Measurements from ENCODE around the gene CCDC154. TPM values are rescaled to one million over a fixed set of nuclear protein-coding genes. Genes with fewer than 3 reads are reported as not detected.

Gene CCDC154
- total RNA-seq, 2 donors from 2014 or later = 0.63 to 0.81 TPM

DNA sequence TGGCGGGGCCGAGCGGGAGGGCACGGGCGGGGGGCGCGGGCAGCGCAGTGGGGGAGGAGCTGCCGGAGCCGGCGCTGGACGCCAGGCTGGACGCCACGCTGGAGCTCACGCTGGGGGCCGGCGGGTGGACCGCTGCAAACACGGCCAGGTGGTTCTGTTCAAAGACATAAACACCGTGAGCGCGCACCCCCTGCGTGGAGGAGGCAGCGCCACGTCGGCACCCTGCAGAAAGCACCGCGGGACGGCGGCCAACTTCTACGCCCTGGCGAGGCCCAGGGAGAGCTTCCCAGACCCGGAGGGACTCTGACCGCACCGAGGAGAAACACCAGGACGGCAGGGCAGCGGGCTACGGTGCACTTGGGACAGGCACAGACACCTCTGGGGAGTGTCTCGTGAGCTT is 59.1 kb downstream of the CCDC154 start:
- no peak for ATAC-seq (ENCODE audit: insufficient number of reproducible peaks, low FRiP score, low read depth)
- Histone ChIP-seq H3K4me3 (no peak overlapping the region), H3K9me3 (no peaks in the 10 kb centered on the region), H3K4me1 (ENCODE audit: control insufficient read depth in 1 of 2, low read depth in 2 of 2) (no peaks in the 10 kb centered on the region), H3K27me3 (replicated peaks; ENCODE audit: insufficient read depth) (no peaks in the 10 kb centered on the region), H3K36me3 (peaks cover 40% of the 10 kb centered on the region), H3K27ac (no peak overlapping the region)
- TF ChIP-seq, protein P1, sequence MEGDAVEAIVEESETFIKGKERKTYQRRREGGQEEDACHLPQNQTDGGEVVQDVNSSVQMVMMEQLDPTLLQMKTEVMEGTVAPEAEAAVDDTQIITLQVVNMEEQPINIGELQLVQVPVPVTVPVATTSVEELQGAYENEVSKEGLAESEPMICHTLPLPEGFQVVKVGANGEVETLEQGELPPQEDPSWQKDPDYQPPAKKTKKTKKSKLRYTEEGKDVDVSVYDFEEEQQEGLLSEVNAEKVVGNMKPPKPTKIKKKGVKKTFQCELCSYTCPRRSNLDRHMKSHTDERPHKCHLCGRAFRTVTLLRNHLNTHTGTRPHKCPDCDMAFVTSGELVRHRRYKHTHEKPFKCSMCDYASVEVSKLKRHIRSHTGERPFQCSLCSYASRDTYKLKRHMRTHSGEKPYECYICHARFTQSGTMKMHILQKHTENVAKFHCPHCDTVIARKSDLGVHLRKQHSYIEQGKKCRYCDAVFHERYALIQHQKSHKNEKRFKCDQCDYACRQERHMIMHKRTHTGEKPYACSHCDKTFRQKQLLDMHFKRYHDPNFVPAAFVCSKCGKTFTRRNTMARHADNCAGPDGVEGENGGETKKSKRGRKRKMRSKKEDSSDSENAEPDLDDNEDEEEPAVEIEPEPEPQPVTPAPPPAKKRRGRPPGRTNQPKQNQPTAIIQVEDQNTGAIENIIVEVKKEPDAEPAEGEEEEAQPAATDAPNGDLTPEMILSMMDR (IDR thresholded peaks at IDR 0.05) = no peak
- DNase-seq (ENCODE audit: low spot score) = no peak

Other genes with a start within 250 kb of the CCDC154 start
- under 1 TPM in 1 of 2 donors, not detected in 1; 0.54 TPM for gene TPSG1, start 219.3 kb downstream of the CCDC154 start, total RNA-seq
- 100 to 1,000 TPM in 1 of 2 donors, 10 to 100 TPM in 1; 58.3 to 198 TPM for gene TPSB2, start 214.4 kb downstream of the CCDC154 start, total RNA-seq
- gene TPSAB1, start 203.9 kb downstream of the CCDC154 start, total RNA-seq = 100 to 1,000 TPM in 1 of 2 donors, 10 to 100 TPM in 1; 26.0 to 164 TPM
- 1 to 10 TPM in 1 of 2 donors, not detected in 1; 3.1 TPM for gene TPSD1, start 188.5 kb downstream of the CCDC154 start, total RNA-seq
- gene UBE2I, start 134.9 kb downstream of the CCDC154 start, total RNA-seq = 10 to 100 TPM; 68.2 to 76.1 TPM
- 10 to 100 TPM in 1 of 2 donors, 1 to 10 TPM in 1; 2.5 to 15.7 TPM for gene BAIAP3, start 110.9 kb downstream of the CCDC154 start, total RNA-seq
- 100 to 1,000 TPM in 1 of 2 donors, 10 to 100 TPM in 1; 61.7 to 124 TPM for gene TSR3, start 92.7 kb downstream of the CCDC154 start, total RNA-seq
- 10 to 100 TPM; 67.9 to 69.7 TPM for gene GNPTG, start 92.6 kb downstream of the CCDC154 start, total RNA-seq
- 10 to 100 TPM; 22.1 to 42.8 TPM for gene UNKL, start 29.9 kb downstream of the CCDC154 start, total RNA-seq
- gene UQCC4, start 23.8 kb downstream of the CCDC154 start, total RNA-seq = 10 to 100 TPM; 15.2 to 19.3 TPM
- gene PERCC1, start 13.5 kb downstream of the CCDC154 start, total RNA-seq = not detected
- gene CLCN7, start 30.5 kb upstream of the CCDC154 start, total RNA-seq = 10 to 100 TPM; 43.3 to 47.0 TPM
- gene PTX4, start 44.4 kb upstream of the CCDC154 start, total RNA-seq = under 1 TPM in 1 of 2 donors, not detected in 1; 0.78 TPM
- gene TELO2, start 48.8 kb upstream of the CCDC154 start, total RNA-seq = 10 to 100 TPM; 24.8 to 27.9 TPM
- gene TMEM204, start 89.1 kb upstream of the CCDC154 start, total RNA-seq = 100 to 1,000 TPM; 111 to 125 TPM
- gene IFT140, start 167.5 kb upstream of the CCDC154 start, total RNA-seq = 10 to 100 TPM; 13.7 to 19.2 TPM
- gene CRAMP1, start 167.8 kb upstream of the CCDC154 start, total RNA-seq = 10 to 100 TPM; 15.0 to 21.4 TPM
- 10 to 100 TPM; 17.1 to 26.1 TPM for gene JPT2, start 233.7 kb upstream of the CCDC154 start, total RNA-seq

All from thoracic aorta (tissue), 2 donors.